ENCODE measurements around the gene CELF4. TPM values are rescaled to one million over a fixed set of nuclear protein-coding genes. Genes with fewer than 3 reads are reported as not detected.

The CELF4 gene
- total RNA-seq, 1 donor from 2014 or later = not detected

DNA sequence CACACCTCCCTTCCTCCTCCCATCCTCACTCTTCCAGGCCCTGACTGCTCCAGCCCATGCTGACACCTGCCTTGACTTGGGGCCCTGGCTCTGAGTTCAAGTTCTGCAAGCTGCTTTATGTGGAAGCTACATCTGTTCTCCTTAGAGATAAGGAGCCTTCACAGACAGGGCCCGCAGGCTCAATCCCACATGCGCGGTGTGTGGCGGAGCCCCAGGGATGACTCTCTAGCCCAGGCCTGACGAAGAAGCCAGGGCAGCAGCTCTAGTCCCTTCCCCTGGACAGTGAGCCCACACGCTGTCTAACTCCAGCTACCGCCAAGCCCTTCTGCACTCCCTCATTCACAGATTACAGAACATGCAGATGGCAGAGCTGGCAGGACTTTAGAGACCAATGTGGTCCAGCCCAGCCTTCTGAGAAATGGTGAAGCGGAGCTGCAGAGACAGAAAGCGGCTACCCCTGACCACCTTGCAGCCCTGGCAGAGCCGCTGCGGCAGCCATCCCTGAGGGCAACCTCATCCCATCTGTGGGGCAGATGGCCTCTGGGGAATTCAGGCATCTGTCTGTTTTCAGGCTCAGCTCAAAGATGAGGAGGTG is 304.3 kb downstream of the CELF4 start:
- no peak for DNase-seq (ENCODE audit: low read depth in 2 of 2)

- DNase-seq (ENCODE audit: low read depth in 2 of 2) = no peak
Observed at GRCh38 chr18:37260367-37261093, 305.1 kb downstream of the CELF4 start.

- no peak for DNase-seq (ENCODE audit: low read depth in 2 of 2)
Observed at GRCh38 chr18:37259711-37260110, 305.9 kb downstream of the CELF4 start.

DNA sequence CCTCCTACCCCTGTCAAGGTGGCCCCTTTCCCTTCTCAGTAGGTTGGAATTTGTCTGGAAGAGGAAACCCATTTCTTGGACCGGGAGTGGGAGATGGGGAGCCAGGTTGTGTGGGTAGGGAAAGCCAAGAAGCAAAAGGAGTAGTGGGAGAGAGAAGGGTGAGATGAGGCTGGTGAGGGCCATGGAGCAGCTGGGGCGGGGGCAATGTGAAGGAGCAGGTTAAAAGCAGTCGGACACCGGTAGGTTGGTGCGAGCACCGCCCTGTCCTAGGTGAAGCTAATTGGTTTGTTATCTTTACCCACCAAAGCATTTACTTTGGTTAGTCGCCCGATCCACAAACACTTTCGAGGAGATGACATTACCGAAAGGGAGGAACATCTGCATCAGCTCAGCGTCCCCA is 306.8 kb downstream of the CELF4 start:
- no peak for DNase-seq (ENCODE audit: low read depth in 2 of 2)

DNA sequence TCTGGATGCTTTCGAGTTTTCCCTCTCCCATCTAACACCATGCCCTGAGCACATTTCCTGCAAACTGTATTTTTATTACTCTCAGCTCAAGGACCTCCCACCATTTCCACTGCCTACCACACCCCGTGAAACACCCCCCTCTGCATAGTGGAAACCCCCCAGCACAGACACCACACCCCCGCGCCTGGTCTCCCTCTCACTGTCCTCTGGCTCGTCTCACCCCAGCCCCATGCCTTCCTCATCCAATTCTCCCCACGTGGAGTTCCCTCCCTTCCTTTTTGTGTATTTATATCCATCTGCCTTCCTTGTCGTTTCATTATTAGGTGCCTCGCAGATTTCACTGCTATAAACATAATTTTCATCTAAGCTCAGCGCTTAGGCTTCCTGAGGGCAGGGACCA is 307.5 kb downstream of the CELF4 start:
- no peak for DNase-seq (ENCODE audit: low read depth in 2 of 2)

GRCh38 chr18:37254973-37255372 is 310.6 kb downstream of the CELF4 start:
- no peak for DNase-seq (ENCODE audit: low read depth in 2 of 2)

- DNase-seq (ENCODE audit: low read depth in 2 of 2) = no peak
Observed at GRCh38 chr18:37254236-37254754, 311.3 kb downstream of the CELF4 start.

- peak in 1 of 2 donors; percentile 5 for DNase-seq (ENCODE audit: low read depth in 2 of 2)
Observed at GRCh38 chr18:37253394-37254235, 312.0 kb downstream of the CELF4 start.

- no peak for DNase-seq (ENCODE audit: low read depth in 2 of 2)
Observed at GRCh38 chr18:37252854-37253393, 312.7 kb downstream of the CELF4 start.

- DNase-seq (ENCODE audit: low read depth in 2 of 2) = no peak
Observed at GRCh38 chr18:37252342-37252741, 313.3 kb downstream of the CELF4 start.

GRCh38 chr18:37251679-37252078 is 313.9 kb downstream of the CELF4 start:
- DNase-seq (ENCODE audit: low read depth in 2 of 2) = no peak

DNA sequence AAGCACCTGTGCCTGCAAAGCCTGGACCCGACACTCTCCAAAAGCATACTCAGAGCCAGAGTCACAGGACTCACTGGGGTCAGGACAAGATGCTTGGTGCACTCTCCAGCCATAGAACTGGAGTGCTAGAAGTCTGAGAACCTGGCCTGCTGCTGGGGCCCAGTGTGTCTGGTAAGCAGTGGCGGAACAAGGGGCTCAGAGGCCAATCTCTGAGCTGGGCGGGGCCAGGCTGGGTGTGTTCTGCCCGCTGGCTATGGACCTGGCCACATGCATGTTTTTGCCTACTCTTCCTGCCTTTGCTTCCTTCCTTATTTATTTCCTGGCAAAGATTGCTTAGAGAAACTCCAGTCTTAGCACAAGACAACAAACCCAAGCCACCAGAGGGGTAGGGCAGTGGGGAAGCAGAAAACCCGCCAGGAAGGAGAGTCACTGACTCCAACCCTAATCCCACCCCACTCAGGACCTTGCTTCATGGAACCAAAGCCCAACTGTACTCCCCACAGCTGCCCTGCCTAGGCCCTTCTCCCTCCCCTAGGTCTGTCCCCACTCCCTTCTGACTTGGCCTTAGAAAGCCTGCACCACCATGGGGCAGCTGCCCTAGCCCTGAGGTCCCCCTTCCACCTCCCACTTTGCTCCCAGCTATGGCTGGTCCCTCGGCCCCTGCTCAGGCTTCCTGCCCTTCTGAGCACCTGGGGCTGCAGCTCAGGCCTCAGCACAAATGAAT is 315.5 kb downstream of the CELF4 start:
- DNase-seq (ENCODE audit: low read depth in 2 of 2) = no peak

GRCh38 chr18:37249171-37249886 is 316.3 kb downstream of the CELF4 start:
- DNase-seq (ENCODE audit: low read depth in 2 of 2) = no peak

GRCh38 chr18:37248281-37248680 is 317.3 kb downstream of the CELF4 start:
- no peak for DNase-seq (ENCODE audit: low read depth in 2 of 2)

- no peak for DNase-seq (ENCODE audit: low read depth in 2 of 2)
Observed at GRCh38 chr18:37247497-37248161, 318.0 kb downstream of the CELF4 start.

DNA sequence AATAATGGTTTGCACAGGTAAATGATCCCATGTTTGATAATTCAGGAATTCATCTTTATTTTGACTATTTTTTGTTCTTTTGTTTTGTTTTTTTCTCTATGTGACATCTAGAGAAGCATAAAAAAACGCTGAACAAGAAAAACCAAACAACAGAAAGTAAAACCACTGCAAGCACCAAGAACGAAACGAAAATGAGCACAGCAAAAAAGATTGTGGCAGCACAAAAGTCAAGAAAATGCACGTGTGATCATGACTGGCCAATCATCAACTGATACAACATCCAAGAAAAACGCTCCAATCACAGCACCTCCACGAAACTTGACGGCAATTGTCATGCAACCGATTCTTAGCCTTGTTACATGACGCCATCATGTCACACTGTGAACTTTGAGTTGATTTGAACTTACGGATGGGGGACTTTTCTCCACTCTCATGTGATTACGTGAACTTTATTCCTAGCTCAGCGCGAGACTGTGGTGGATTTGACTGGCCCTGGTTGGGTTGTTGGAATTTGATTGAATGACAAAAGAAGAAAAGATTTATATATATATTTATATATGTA is 318.7 kb downstream of the CELF4 start:
- DNase-seq (ENCODE audit: low read depth in 2 of 2) = no peak

- no peak for DNase-seq (ENCODE audit: low read depth in 2 of 2)
Observed at GRCh38 chr18:37244618-37245017, 321.0 kb downstream of the CELF4 start.

- no peak for DNase-seq (ENCODE audit: low read depth in 2 of 2)
Observed at GRCh38 chr18:37243741-37244140, 321.9 kb downstream of the CELF4 start.

DNA sequence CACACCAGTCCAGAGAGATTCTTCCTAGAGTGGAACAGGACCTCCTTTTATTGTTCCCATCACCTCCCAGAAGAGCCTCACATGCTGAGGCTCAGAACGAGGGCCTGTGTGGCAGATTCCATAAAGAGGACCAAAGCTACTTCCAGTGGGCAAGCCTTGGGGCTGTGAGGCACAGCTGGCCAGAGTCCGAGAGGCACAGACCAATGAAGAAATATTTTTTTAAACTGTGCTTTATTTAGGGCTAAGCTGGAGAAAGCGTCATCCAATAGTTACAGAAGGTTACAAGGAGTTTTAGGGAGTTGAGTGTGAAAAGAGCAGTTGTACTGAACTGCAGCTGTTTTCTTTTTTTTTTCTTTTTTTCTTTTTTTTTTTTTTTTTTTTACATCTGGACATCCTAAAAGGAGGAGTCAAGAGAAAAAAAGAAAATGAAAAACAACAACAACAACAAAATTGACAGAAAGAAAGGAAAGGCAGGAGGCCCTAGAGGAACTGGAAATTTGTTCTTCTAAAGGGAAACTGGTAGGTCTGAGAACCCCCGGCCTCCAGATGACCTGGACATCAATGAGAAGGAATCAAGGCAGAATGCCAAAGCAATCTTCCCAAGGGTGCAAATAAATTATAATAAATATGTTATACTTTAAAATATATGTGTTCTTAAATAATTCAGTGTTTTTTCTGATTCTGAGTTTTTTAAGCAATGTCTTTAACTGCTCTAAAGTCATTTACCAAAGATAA is 322.6 kb downstream of the CELF4 start:
- no peak for DNase-seq (ENCODE audit: low read depth in 2 of 2)

Measured in lung microvascular endothelial cell (primary cell).